Stomach smooth muscle (tissue), 2 donors: Measurements from ENCODE around the gene HOOK1.
"Not testable (repeated sequence)": the region's sequence is repeated elsewhere in the genome, so short reads cannot be mapped to it uniquely, and the experiment has no call there.

Source experiments
- H3K27ac ChIP-seq: one replicate; pipeline ENCODE4 v1.7.0; 2013; ENCODE audit warnings: mild to moderate bottlenecking, low read length, inconsistent platforms
- H3K27me3 ChIP-seq, 2 donors: one replicate each; pipeline ENCODE4 v1.7.0; 2013; ENCODE audit warnings: low read length in 2 of 2; ENCODE audit not compliant: insufficient read depth in 2 of 2, control insufficient read depth in 1 of 2
- H3K36me3 ChIP-seq, 2 donors: one replicate each; pipeline ENCODE4 v1.7.0; 2013; ENCODE audit warnings: low read length in 2 of 2; ENCODE audit not compliant: control insufficient read depth in 2 of 2, insufficient read depth in 2 of 2
- H3K4me1 ChIP-seq: one replicate; pipeline ENCODE4 v1.7.0; 2013; ENCODE audit warnings: low read length; ENCODE audit not compliant: control insufficient read depth, insufficient read depth
- H3K4me3 ChIP-seq, 2 donors: one replicate each; pipeline ENCODE4 v1.7.0; 2013; ENCODE audit warnings: low read length in 2 of 2
- H3K9ac ChIP-seq, 2 donors: one replicate each; pipeline ENCODE4 v1.7.0; 2013; ENCODE audit warnings: low read length in 2 of 2, mild to moderate bottlenecking in 1 of 2
- H3K9me3 ChIP-seq, 2 donors: one replicate each; pipeline ENCODE4 v1.7.0; 2013; ENCODE audit warnings: low read length in 2 of 2; ENCODE audit not compliant: control insufficient read depth in 2 of 2
- donor health status: healthy.
- donor health status: Pancreatic carcinoma.

The HOOK1 gene

GRCh38 chr1:59892841-59893811 is 78.4 kb downstream of the HOOK1 start:
- Histone ChIP-seq H3K9me3 (no peaks in the 10 kb centered on the region), H3K4me3 (no peak overlapping the region), H3K9ac (no peak overlapping the region), H3K27ac (no peak overlapping the region), H3K27me3 (no peaks in the 10 kb centered on the region), H3K4me1 (no peaks in the 10 kb centered on the region), H3K36me3 (no peaks in the 10 kb centered on the region)

- no peak overlapping the region for H3K9ac ChIP-seq
- H3K27me3 ChIP-seq = no peaks in the 10 kb centered on the region
- H3K27ac ChIP-seq = no peak overlapping the region
- no peak overlapping the region for H3K4me3 ChIP-seq
- no peaks in the 10 kb centered on the region for H3K9me3 ChIP-seq
- H3K4me1 ChIP-seq = no peaks in the 10 kb centered on the region
- no peaks in the 10 kb centered on the region for H3K36me3 ChIP-seq
These were observed 82.4 kb downstream of the HOOK1 start for GRCh38 chr1:59897165-59897564.

- H3K4me1 ChIP-seq = no peaks in the 10 kb centered on the region
These were observed 84.2 kb downstream of the HOOK1 start for GRCh38 chr1:59898927-59899326.

GRCh38 chr1:59900640-59901039 is 85.9 kb downstream of the HOOK1 start:
- Histone ChIP-seq H3K27me3 (no peaks in the 10 kb centered on the region), H3K27ac (no peak overlapping the region), H3K36me3 (no peaks in the 10 kb centered on the region), H3K9ac (no peak overlapping the region), H3K4me3 (no peak overlapping the region), H3K9me3 (no peaks in the 10 kb centered on the region), H3K4me1 (no peaks in the 10 kb centered on the region)

More at GRCh38 chr1:59898927-59899326, 84.2 kb downstream of the HOOK1 start:
- Histone ChIP-seq H3K9me3 (no peaks in the 10 kb centered on the region), H3K27ac (no peak overlapping the region), H3K9ac (no peak overlapping the region), H3K36me3 (no peaks in the 10 kb centered on the region), H3K4me3 (no peak overlapping the region), H3K27me3 (no peaks in the 10 kb centered on the region)

- no peaks in the 10 kb centered on the region for H3K27me3 ChIP-seq
These were observed 87.1 kb downstream of the HOOK1 start for GRCh38 chr1:59901770-59902388.

GRCh38 chr1:59903141-59903754 is 88.5 kb downstream of the HOOK1 start:
- H3K9ac ChIP-seq = no peak overlapping the region
- H3K36me3 ChIP-seq = no peaks in the 10 kb centered on the region
- H3K9me3 ChIP-seq = no peaks in the 10 kb centered on the region
- H3K27me3 ChIP-seq = no peaks in the 10 kb centered on the region
- H3K27ac ChIP-seq = no peak overlapping the region
- H3K4me1 ChIP-seq = no peaks in the 10 kb centered on the region
- H3K4me3 ChIP-seq = no peak overlapping the region

More at GRCh38 chr1:59901770-59902388, 87.1 kb downstream of the HOOK1 start:
- no peaks in the 10 kb centered on the region for H3K36me3 ChIP-seq
- H3K4me3 ChIP-seq = no peak overlapping the region
- H3K27ac ChIP-seq = no peak overlapping the region
- no peaks in the 10 kb centered on the region for H3K9me3 ChIP-seq
- no peak overlapping the region for H3K9ac ChIP-seq
- no peaks in the 10 kb centered on the region for H3K4me1 ChIP-seq

GRCh38 chr1:59906931-59907330 is 92.2 kb downstream of the HOOK1 start:
- Histone ChIP-seq H3K9ac (no peak overlapping the region), H3K27ac (no peak overlapping the region), H3K4me1 (no peaks in the 10 kb centered on the region), H3K36me3 (no peaks in the 10 kb centered on the region), H3K9me3 (no peaks in the 10 kb centered on the region), H3K27me3 (peaks cover 0 to 2% of the 10 kb centered on the region in 2 donors), H3K4me3 (no peak overlapping the region)

GRCh38 chr1:59908084-59908483 is 93.3 kb downstream of the HOOK1 start:
- no peaks in the 10 kb centered on the region for H3K9me3 ChIP-seq
- no peak overlapping the region for H3K4me3 ChIP-seq
- peaks cover 0 to 2% of the 10 kb centered on the region in 2 donors for H3K27me3 ChIP-seq
- H3K4me1 ChIP-seq = no peaks in the 10 kb centered on the region
- H3K36me3 ChIP-seq = no peaks in the 10 kb centered on the region
- no peak overlapping the region for H3K9ac ChIP-seq
- no peak overlapping the region for H3K27ac ChIP-seq

- H3K27me3 ChIP-seq = peaks cover 0 to 2% of the 10 kb centered on the region in 2 donors
- H3K27ac ChIP-seq = no peak overlapping the region
- no peak overlapping the region for H3K4me3 ChIP-seq
- H3K9ac ChIP-seq = no peak overlapping the region
- no peaks in the 10 kb centered on the region for H3K4me1 ChIP-seq
- H3K9me3 ChIP-seq = no peaks in the 10 kb centered on the region
- H3K36me3 ChIP-seq = no peaks in the 10 kb centered on the region
These were observed 93.9 kb downstream of the HOOK1 start for GRCh38 chr1:59908682-59909081.

GRCh38 chr1:59914791-59915286 is 100.1 kb downstream of the HOOK1 start:
- H3K27ac ChIP-seq, H3K4me1 ChIP-seq, H3K27me3 ChIP-seq: not testable (repeated sequence)

More at GRCh38 chr1:59914791-59915286, 100.1 kb downstream of the HOOK1 start:
- H3K9me3 ChIP-seq, H3K9ac ChIP-seq, H3K4me3 ChIP-seq, H3K36me3 ChIP-seq: not testable (repeated sequence)
